ENCODE results near the gene DOK6.
"Not testable (repeated sequence)": the region's sequence is repeated elsewhere in the genome, so short reads cannot be mapped to it uniquely, and the experiment has no call there.

The DOK6 gene

DNA sequence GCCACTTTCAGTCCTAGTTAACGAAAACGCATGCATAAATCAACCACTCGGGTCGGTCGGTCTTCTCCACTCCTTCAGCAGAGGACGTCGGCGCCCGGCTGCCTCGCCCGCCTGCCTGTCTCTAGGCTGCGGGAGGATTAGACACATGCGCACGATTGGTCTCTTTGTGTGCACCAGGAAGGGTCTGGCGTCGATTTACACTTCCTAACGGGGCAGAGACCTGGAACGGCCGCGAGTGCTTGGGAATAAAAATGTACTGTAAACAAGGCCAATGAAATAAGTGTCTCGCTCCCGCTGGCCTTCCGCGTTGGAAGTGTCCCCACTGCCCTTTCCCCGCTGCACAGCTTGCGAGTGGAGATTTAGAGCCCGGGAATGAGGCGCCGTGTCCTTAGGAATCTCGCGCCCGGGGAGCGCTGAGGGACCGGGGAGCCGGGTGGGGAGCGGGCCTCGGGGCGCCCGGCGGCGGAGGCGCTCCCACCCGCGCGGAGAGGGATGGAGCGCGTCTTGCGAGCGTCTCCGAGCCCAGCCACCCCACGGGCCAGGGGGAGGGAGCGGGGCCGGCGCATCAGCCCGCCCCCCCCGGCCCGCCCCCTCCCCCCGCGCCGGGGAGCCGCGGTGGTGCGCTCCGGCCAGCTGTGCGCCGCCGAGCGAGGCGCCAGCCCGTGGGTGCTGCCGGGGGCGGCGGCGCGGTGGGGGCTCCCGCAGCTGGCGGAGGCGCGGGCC is at the start of gene DOK6:
DOK6 (plus strand) TSS at position 636 of the 723 bp plus-strand sequence.
- no peak within 1 kb of the TSS for H3K27ac ChIP-seq

GRCh38 chr18:69353023-69353422 is 47.7 kb upstream of the DOK6 start:
- DNase-seq (ENCODE audit: low read depth, low spot score): no peak
- H3K27ac ChIP-seq: no peak overlapping the region

More for the DNA sequence above, at the start of gene DOK6:
- DNase-seq (ENCODE audit: low read depth, low spot score): no peak

DNA sequence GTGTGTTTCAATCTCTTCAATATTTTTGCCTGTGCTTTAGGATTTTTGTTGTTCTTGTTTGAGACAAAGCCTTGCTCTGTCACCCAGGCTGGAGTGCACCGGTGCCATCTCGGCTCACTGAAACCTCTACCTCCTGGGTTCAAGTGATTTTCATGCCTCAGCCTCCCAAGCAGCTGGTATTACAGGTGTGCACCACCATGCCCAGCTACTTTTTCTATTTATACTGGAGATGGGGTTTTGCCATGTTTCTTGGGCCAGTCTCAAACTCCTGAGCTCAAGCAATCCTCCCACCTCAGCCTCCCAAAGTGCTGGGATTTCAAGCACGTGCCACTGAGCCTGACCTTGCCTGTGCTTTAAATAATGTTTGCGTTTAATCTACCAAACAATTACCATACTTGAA is 43.1 kb upstream of the DOK6 start:
- no peak overlapping the region for H3K27ac ChIP-seq
- no peak for DNase-seq (ENCODE audit: low read depth, low spot score)

DNA sequence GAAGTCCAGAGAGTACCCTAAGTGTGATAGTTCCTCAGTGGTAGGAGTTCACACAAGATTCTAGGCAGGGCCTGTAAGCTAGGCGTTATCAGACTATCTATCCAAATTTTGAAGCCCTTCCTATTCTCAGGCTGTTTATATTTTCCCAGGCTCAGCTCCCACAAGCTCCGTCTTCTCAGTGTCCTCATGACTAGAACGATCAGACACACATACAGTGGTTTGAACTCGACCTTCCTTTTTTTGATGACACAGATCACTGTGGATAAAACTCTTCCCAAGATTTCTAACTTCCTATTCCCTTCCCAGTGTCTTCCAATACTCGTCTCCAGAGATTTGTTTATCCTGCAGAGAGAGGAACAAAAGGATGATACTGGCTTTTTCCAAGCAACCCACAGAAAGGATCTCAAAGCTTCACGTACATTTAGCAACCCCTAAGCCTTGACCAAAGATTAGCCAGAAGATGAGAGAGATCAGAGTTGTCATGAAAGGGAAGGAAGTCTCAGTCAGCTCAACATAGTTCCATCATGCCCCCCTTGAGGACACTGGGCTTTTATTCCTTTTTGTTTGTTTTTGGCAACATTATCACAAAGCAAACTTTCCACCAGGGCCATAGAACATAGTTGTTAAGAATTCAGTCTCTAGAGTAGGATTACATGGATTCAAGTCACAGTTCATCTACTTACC is 42.3 kb upstream of the DOK6 start:
- DNase-seq (ENCODE audit: low read depth, low spot score): no peak

GRCh38 chr18:69359768-69360167 is 40.9 kb upstream of the DOK6 start:
- DNase-seq (ENCODE audit: low read depth, low spot score); H3K27ac ChIP-seq: not testable (repeated sequence)

More for the DNA sequence above, 42.3 kb upstream of the DOK6 start:
- no peak overlapping the region for H3K27ac ChIP-seq

GRCh38 chr18:69364930-69365329 is 35.8 kb upstream of the DOK6 start:
- no peak overlapping the region for H3K27ac ChIP-seq
- DNase-seq (ENCODE audit: low read depth, low spot score): no peak

GRCh38 chr18:69365658-69366057 is 35.0 kb upstream of the DOK6 start:
- H3K27ac ChIP-seq: no peak overlapping the region
- DNase-seq (ENCODE audit: low read depth, low spot score): no peak

DNA sequence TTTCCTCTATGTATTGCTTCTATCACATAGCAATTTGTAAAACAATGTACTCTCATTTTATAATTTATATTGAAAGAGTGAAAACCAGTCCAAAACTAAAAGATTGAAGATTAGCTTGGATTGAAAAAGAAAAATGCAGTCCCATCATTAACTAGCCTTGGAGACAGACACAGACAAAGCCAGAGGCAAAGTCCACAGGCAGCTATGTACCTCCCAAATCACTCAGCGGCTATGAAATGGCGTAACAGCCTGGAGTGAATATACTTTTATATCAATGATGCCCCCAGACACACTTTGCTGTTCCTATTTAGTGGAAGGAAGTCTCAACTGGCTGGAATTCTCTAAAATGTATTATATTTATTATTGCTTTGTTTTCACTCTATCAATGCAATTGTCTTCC is 33.6 kb upstream of the DOK6 start:
- no peak overlapping the region for H3K27ac ChIP-seq
- no peak for DNase-seq (ENCODE audit: low read depth, low spot score)

DNA sequence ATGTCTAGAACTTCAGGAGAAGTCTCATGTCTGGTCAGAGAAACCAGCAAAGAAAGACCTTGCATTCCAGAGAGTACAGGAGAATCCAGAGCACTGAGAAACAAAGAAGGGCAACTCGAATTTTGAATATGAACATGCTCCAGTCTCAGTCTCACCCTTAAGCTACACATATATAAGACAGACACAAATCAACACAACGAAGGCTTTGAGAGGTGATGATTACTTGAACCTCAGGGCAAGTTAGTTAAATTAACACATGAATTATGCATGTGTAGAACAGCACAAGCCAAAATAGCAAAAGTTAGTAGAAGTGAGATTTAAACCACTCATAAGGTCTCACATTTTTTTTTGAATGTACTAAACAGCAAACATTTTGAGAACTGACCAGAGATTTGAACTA is 29.0 kb upstream of the DOK6 start:
- no peak overlapping the region for H3K27ac ChIP-seq
- no peak for DNase-seq (ENCODE audit: low read depth, low spot score)

DNA sequence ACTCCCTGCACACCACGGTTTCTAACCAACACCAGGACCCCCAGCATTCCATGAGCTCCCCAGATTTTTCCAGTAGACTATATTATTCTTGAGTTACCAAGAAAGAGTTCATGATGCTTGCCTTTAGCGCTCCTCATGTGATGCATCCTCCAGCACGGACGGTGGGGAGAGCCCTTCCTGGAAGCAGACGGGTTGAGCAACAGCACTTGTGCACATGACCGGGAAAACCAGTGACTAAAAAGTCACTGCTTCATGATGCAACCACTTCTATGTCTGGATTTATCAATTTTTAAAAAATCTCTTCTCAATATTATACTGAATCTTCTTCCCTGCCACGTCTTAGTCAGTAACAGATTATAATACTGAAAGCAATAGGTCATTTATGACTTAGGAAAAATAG is 20.4 kb upstream of the DOK6 start:
- no peak for DNase-seq (ENCODE audit: low read depth, low spot score)
- H3K27ac ChIP-seq: no peak overlapping the region

- no peak overlapping the region for H3K27ac ChIP-seq
- DNase-seq (ENCODE audit: low read depth, low spot score): no peak
Measured at GRCh38 chr18:69383186-69383585, 17.5 kb upstream of the DOK6 start.

DNA sequence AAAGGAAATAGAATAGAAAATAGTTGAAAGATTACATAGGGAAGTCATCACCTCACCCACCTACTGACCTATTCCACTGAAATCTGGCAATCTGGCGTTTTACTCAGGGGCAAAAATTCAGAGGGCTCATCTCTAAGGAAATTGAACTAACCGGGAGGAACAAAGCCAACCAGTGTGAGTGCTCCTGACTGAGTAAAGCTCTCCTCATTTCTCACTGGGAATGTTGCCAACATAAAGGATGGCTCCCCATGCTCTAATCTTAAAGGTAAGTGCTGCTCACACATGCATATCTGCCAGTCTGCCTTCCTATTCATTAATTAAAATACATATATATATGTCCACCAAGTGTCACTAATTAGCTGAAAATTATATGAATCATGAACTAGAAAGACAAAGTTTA is 13.5 kb upstream of the DOK6 start:
- H3K27ac ChIP-seq: no peak overlapping the region
- DNase-seq (ENCODE audit: low read depth, low spot score): no peak

GRCh38 chr18:69388222-69388621 is 12.5 kb upstream of the DOK6 start:
- DNase-seq (ENCODE audit: low read depth, low spot score): no peak
- H3K27ac ChIP-seq: no peak overlapping the region

DNA sequence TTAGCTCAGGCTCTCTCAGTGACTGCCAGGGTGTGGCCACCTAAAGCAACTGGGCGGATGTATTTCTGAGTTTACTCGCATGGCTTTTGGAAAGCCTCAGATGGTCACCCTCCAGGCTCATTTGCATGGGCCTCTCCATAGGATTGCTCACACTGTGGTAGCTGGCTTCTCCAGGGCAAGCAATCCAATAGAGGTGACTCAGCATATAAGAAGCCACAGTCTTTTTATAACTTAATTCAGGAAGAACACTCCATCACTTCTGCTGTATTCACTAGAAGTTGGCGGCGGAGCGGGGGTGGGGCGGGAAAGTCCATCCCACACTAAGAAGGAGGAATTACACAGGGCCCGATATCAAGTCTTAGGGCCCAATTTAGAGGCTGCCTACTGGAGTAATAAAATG is 3.6 kb upstream of the DOK6 start:
- H3K27ac ChIP-seq: no peak overlapping the region
- DNase-seq (ENCODE audit: low read depth, low spot score): no peak

- no peak overlapping the region for H3K27ac ChIP-seq
- no peak for DNase-seq (ENCODE audit: low read depth, low spot score)
Measured at GRCh38 chr18:69399253-69399652, 1.4 kb upstream of the DOK6 start.

DNA sequence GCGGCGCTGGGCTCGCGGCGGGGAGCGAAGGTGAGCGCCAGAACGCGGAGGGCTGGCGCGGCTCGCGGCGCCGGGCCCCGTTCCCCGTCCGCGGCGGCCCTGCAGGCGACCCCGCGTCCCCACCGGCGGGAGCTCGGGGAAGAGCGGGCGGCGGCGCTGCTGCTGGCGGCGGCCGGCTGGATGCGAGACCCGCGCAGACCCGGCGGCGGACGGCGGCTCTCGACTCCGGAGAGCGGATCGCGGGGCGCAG is 213 bp downstream of the DOK6 start:
- DNase-seq (ENCODE audit: low read depth, low spot score): no peak

GRCh38 chr18:69401226-69401971 is 711 bp downstream of the DOK6 start:
- no peak overlapping the region for H3K27ac ChIP-seq
- DNase-seq (ENCODE audit: low read depth, low spot score): no peak

More for the DNA sequence above, 213 bp downstream of the DOK6 start:
- no peak overlapping the region for H3K27ac ChIP-seq

DNA sequence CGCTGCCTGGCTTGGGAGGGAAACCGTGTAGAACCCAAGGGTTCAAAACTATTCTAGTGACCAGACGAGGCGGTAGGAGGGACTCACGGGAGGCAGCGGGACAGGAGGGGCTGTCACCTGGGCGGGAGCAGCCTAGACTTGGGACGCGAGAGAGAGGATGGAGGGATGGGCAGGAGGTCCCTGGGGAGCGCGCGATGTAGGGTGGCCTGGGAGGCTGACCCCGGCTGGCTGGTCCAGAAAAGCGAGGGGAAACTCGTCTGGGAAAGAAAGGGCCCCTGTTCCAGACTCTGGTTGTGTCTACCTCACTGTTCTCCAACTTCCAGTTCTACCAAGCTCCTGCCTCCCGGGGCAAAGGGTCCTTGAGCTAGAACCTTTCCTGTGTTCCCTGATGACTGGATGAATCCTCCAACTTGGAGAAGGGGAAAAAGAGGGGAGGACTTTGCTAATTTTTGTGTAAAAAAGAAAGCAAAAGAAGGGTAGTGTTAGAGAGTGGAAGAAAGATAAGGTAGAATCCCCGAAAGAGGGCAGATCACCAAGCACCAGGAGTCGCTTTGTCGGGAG is 1.4 kb downstream of the DOK6 start:
- H3K27ac ChIP-seq: no peak overlapping the region
- no peak for DNase-seq (ENCODE audit: low read depth, low spot score)

DNA sequence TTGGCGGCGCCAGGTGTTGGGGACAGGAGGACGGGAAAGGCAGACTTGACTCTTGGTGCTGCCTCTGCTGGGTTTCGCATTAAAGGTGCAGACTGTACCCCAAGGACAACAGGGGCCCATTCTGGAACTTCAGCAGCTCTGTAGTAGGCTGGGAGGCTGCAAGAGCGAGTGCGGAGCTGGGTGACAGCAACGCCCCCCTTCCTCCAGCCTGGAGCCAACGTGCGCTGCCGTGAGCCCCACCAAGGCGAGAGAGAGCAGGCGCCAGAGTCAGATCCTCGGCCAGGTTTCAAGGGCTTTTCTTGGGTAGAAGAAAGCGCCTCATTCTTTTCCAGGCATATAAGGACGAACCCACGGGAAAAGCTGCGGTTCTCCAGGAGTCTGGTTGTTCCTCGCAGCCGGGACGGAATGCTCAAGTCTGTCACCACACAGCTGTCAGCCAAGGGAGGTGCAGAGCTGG is 1.9 kb downstream of the DOK6 start:
- H3K27ac ChIP-seq: no peak overlapping the region
- DNase-seq (ENCODE audit: low read depth, low spot score): no peak

DNA sequence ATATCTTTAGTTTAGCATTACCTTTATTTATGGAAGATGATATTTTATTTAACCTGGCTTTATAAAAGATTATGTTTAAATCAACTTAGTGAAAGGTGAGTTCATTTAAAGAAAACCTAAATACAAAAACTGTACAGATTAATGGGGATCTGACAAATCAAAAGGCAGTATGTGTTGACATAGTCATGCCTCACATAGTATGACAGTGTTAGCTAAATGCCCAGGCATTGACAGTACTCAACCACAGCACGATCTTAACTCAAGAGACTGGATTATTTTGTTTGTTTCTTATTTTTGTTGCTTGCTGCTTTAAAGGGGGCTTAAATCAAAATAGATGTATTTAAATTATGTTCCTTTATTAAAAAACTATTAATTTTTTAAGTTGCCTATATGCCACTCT is 7.8 kb downstream of the DOK6 start:
- no peak overlapping the region for H3K27ac ChIP-seq
- DNase-seq (ENCODE audit: low read depth, low spot score): no peak

DNA sequence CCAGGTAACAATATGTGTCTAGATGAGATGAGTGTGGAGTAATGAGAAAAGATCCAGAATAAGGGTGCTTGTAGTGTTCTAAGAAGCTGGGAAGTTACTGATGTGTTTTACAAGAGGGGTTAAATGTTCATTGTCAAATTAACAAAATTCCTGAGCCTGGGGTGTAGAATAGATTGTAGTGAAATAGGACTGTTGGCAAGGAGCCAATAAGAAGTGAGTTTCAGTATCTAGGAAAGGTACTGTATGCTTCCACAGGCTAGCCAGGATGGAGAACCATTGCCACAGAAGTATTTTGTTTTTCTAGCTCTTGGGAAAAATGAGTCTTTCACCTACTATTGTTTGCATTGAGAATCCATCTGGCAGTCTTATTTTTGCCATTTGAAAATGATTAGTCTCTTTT is 10.5 kb downstream of the DOK6 start:
- no peak overlapping the region for H3K27ac ChIP-seq
- DNase-seq (ENCODE audit: low read depth, low spot score): no peak
